Mesothelial cell of epicardium (in vitro differentiated cells): Measurements from ENCODE around the gene ZBTB4. TPM values are rescaled to one million over a fixed set of nuclear protein-coding genes. Genes with fewer than 3 reads are reported as not detected.

ENCODE experiments used
- DNase-seq, 2 experiments: peaks; one replicate each; pipeline ENCODE4 v3.0.0; 2021; ENCODE audit warnings: low spot score in 2 of 2; ENCODE audit not compliant: unreplicated experiment in 2 of 2
- H3K27ac Mint-ChIP-seq: 2 replicates; pipeline ENCODE4 v1.8.0; 2021; ENCODE audit warnings: mixed read lengths
- H3K27me3 Mint-ChIP-seq: 2 replicates; pipeline ENCODE4 v1.8.0; 2021; ENCODE audit warnings: low read depth, mixed read lengths
- H3K36me3 Mint-ChIP-seq: 2 replicates; pipeline ENCODE4 v1.8.0; 2021; ENCODE audit warnings: mixed read lengths
- H3K4me1 Mint-ChIP-seq: 2 replicates; pipeline ENCODE4 v1.8.0; 2021; ENCODE audit warnings: mixed read lengths
- H3K4me3 Mint-ChIP-seq: 2 replicates; pipeline ENCODE4 v1.8.0; 2021; ENCODE audit warnings: mild to moderate bottlenecking, moderate library complexity, mixed read lengths
- H3K9me3 Mint-ChIP-seq: 2 replicates; pipeline ENCODE4 v1.8.0; 2021; ENCODE audit warnings: mixed read lengths
- total RNA-seq: library from RNA; stranded (reverse); gene quantifications from 3 replicates; pipeline ENCODE4 v1.2.1, GENCODE V29; 2021
- TF ChIP-seq, protein P1 (sequence below): fragments of 200-600 bp; sonication (generic); IDR thresholded peaks from one replicate; pipeline ENCODE4 v1.5.0; 2021; ENCODE audit warnings: antibody characterized with exemption; ENCODE audit not compliant: unreplicated experiment

The ZBTB4 gene
- total RNA-seq, 1 donor from 2014 or later: 39.7 TPM

GRCh38 chr17:7513850-7514419 lies 34.5 kb upstream of the ZBTB4 start:
- TF ChIP-seq, protein P1, sequence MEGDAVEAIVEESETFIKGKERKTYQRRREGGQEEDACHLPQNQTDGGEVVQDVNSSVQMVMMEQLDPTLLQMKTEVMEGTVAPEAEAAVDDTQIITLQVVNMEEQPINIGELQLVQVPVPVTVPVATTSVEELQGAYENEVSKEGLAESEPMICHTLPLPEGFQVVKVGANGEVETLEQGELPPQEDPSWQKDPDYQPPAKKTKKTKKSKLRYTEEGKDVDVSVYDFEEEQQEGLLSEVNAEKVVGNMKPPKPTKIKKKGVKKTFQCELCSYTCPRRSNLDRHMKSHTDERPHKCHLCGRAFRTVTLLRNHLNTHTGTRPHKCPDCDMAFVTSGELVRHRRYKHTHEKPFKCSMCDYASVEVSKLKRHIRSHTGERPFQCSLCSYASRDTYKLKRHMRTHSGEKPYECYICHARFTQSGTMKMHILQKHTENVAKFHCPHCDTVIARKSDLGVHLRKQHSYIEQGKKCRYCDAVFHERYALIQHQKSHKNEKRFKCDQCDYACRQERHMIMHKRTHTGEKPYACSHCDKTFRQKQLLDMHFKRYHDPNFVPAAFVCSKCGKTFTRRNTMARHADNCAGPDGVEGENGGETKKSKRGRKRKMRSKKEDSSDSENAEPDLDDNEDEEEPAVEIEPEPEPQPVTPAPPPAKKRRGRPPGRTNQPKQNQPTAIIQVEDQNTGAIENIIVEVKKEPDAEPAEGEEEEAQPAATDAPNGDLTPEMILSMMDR: no peak
- Mint-ChIP-seq H3K36me3 (peaks cover 31% of the 10 kb centered on the region), H3K4me1 (peaks cover 4% of the 10 kb centered on the region), H3K27ac (peak overlapping the region; percentile 90), H3K9me3 (no peaks in the 10 kb centered on the region), H3K4me3 (no peak overlapping the region), H3K27me3 (no peaks in the 10 kb centered on the region)
- DNase-seq: no peak

DNA sequence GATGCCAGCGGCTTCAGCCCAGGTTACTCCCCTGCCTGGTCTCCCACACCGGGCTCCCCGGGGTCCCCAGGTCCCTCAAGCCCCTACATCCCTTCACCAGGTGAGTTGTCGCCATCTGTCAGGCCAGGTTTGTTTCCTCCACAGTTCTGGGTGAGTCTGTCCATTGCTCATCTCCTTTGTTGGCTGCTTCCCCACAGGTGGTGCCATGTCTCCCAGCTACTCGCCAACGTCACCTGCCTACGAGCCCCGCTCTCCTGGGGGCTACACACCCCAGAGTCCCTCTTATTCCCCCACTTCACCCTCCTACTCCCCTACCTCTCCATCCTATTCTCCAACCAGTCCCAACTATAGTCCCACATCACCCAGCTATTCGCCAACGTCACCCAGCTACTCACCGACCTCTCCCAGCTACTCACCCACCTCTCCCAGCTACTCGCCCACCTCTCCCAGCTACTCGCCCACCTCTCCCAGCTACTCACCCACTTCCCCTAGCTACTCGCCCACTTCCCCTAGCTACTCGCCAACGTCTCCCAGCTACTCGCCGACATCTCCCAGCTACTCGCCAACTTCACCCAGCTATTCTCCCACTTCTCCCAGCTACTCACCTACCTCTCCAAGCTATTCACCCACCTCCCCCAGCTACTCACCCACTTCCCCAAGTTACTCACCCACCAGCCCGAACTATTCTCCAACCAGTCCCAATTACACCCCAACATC lies 33.6 kb upstream of the ZBTB4 start:
- no peak for DNase-seq
- Mint-ChIP-seq H3K27ac (no peak overlapping the region), H3K9me3 (no peaks in the 10 kb centered on the region), H3K4me1 (peaks cover 4% of the 10 kb centered on the region), H3K36me3 (peaks cover 39% of the 10 kb centered on the region), H3K4me3 (no peak overlapping the region), H3K27me3 (no peaks in the 10 kb centered on the region)
- TF ChIP-seq, protein P1: no peak

DNA sequence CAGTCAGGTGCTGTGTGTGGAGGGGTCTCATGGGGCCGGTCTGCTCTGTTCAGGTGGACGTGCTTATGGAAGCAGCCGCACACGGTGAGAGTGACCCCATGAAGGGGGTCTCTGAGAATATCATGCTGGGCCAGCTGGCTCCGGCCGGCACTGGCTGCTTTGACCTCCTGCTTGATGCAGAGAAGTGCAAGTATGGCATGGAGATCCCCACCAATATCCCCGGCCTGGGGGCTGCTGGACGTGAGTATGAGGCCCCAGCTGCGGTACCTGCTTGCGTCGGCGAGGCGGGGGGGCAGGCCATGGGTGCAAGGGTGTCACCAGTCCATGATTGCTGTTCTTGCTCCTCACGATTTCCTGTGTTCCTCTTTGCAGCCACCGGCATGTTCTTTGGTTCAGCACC lies 32.7 kb upstream of the ZBTB4 start:
- Mint-ChIP-seq H3K27me3 (no peaks in the 10 kb centered on the region), H3K4me3 (no peak overlapping the region), H3K9me3 (no peaks in the 10 kb centered on the region), H3K27ac (no peak overlapping the region), H3K4me1 (peaks cover 4% of the 10 kb centered on the region), H3K36me3 (peaks cover 43% of the 10 kb centered on the region)
- no peak for DNase-seq
- TF ChIP-seq, protein P1: no peak

DNA sequence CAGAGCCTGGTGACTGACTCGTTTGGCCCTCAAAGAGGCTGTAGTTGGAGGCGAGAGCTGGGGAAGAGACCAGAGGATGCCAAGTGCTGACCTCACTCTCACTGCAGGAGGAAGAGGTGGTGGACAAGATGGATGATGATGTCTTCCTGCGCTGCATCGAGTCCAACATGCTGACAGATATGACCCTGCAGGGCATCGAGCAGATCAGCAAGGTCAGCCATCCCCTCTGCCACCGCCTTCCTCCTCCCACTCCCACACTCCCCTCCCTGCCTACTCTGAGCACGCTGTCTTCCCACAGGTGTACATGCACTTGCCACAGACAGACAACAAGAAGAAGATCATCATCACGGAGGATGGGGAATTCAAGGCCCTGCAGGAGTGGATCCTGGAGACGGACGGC lies 31.7 kb upstream of the ZBTB4 start:
- H3K27ac Mint-ChIP-seq: no peak overlapping the region
- peaks cover 48% of the 10 kb centered on the region for H3K36me3 Mint-ChIP-seq
- peaks cover 4% of the 10 kb centered on the region for H3K4me1 Mint-ChIP-seq
- H3K4me3 Mint-ChIP-seq: no peak overlapping the region
- TF ChIP-seq, protein P1: no peak
- H3K27me3 Mint-ChIP-seq: no peaks in the 10 kb centered on the region
- DNase-seq: no peak
- H3K9me3 Mint-ChIP-seq: no peaks in the 10 kb centered on the region

- H3K9me3 Mint-ChIP-seq: no peaks in the 10 kb centered on the region
- no peak overlapping the region for H3K27ac Mint-ChIP-seq
- no peaks in the 10 kb centered on the region for H3K27me3 Mint-ChIP-seq
- H3K4me3 Mint-ChIP-seq: no peak overlapping the region
- no peaks in the 10 kb centered on the region for H3K4me1 Mint-ChIP-seq
- TF ChIP-seq, protein P1: no peak
- H3K36me3 Mint-ChIP-seq: peaks cover 52% of the 10 kb centered on the region
- no peak for DNase-seq
These were observed 30.5 kb upstream of the ZBTB4 start for GRCh38 chr17:7509937-7510336.
